Measurements from ENCODE around the gene IL18R1.

The IL18R1 gene

GRCh38 chr2:102345329-102345920, 10.2 kb upstream of the IL18R1 start:
- DNase-seq (ENCODE audit: low read depth in 2 of 2) = no peak

GRCh38 chr2:102346381-102347130, 9.0 kb upstream of the IL18R1 start:
- DNase-seq (ENCODE audit: low read depth in 2 of 2) = no peak

GRCh38 chr2:102350137-102350793, 5.3 kb upstream of the IL18R1 start:
- DNase-seq (ENCODE audit: low read depth in 2 of 2) = no peak

GRCh38 chr2:102356381-102356712, 751 bp downstream of the IL18R1 start:
- DNase-seq (ENCODE audit: low read depth in 2 of 2) = no peak

GRCh38 chr2:102356741-102357140, 1.1 kb downstream of the IL18R1 start:
- DNase-seq (ENCODE audit: low read depth in 2 of 2) = no peak

- DNase-seq (ENCODE audit: low read depth in 2 of 2) = no peak
Measured at GRCh38 chr2:102357937-102358336, 2.3 kb downstream of the IL18R1 start.

- no peak for DNase-seq (ENCODE audit: low read depth in 2 of 2)
Measured at GRCh38 chr2:102358496-102358895, 2.9 kb downstream of the IL18R1 start.

- no peak for DNase-seq (ENCODE audit: low read depth in 2 of 2)
Measured at GRCh38 chr2:102359527-102359926, 3.9 kb downstream of the IL18R1 start.

- DNase-seq (ENCODE audit: low read depth in 2 of 2) = no peak
Measured at GRCh38 chr2:102361632-102362241, 6.1 kb downstream of the IL18R1 start.

GRCh38 chr2:102365763-102366162, 10.2 kb downstream of the IL18R1 start:
- no peak for DNase-seq (ENCODE audit: low read depth in 2 of 2)

- DNase-seq (ENCODE audit: low read depth in 2 of 2) = no peak
Measured at GRCh38 chr2:102366406-102367112, 11.0 kb downstream of the IL18R1 start.

GRCh38 chr2:102367331-102367971, 11.9 kb downstream of the IL18R1 start:
- DNase-seq (ENCODE audit: low read depth in 2 of 2) = no peak

- no peak for DNase-seq (ENCODE audit: low read depth in 2 of 2)
Measured at GRCh38 chr2:102368461-102369109, 13.0 kb downstream of the IL18R1 start.

- no peak for DNase-seq (ENCODE audit: low read depth in 2 of 2)
Measured at GRCh38 chr2:102369866-102370265, 14.3 kb downstream of the IL18R1 start.

- DNase-seq (ENCODE audit: low read depth in 2 of 2) = no peak
Measured at GRCh38 chr2:102376052-102376591, 20.5 kb downstream of the IL18R1 start.

- DNase-seq (ENCODE audit: low read depth in 2 of 2) = no peak
Measured at GRCh38 chr2:102383722-102384121, 28.1 kb downstream of the IL18R1 start.

- DNase-seq (ENCODE audit: low read depth in 2 of 2) = no peak
Measured at GRCh38 chr2:102385522-102385921, 29.9 kb downstream of the IL18R1 start.

GRCh38 chr2:102386004-102386403, 30.4 kb downstream of the IL18R1 start:
- DNase-seq (ENCODE audit: low read depth in 2 of 2) = no peak

- no peak for DNase-seq (ENCODE audit: low read depth in 2 of 2)
Measured at GRCh38 chr2:102386867-102387541, 31.4 kb downstream of the IL18R1 start.
